WERI-Rb-1 (cell line): ENCODE measurements around the gene SLC22A16.
A peak's percentile ranks its signal among the peaks of the same experiment; 100 is the strongest.

Source experiments
- DNase-seq: peaks from one replicate; pipeline ENCODE4 v3.0.0-alpha.2; 2020
- H3K27ac ChIP-seq: fragments of 250-450 bp; sonication (Bioruptor Pico); 2 replicates; pipeline ENCODE4 v1.5.1; 2020; ENCODE audit warnings: mild to moderate bottlenecking, moderate library complexity
- H3K27me3 ChIP-seq: fragments of 250-450 bp; sonication (Bioruptor Pico); 2 replicates; pipeline ENCODE4 v1.5.1; 2021; ENCODE audit warnings: mild to moderate bottlenecking, low read depth, moderate library complexity; ENCODE audit not compliant: insufficient read depth, severe bottlenecking
- H3K36me3 ChIP-seq: fragments of 250-450 bp; sonication (Bioruptor Pico); 2 replicates; pipeline ENCODE4 v1.5.1; 2020; ENCODE audit warnings: mild to moderate bottlenecking, moderate library complexity
- H3K4me3 ChIP-seq: 2 replicates; pipeline ENCODE4 v1.5.1; 2011; ENCODE audit warnings: low read depth, mild to moderate bottlenecking, control low read depth, low read length
- H3K9me3 ChIP-seq: fragments of 250-450 bp; sonication (Bioruptor Pico); 2 replicates; pipeline ENCODE4 v1.5.1; 2021; ENCODE audit warnings: mild to moderate bottlenecking, moderate library complexity; ENCODE audit not compliant: severe bottlenecking
- CTCF ChIP-seq: IDR thresholded peaks from 2 replicates; pipeline ENCODE4 v1.5.1; 2011; ENCODE audit warnings: low read depth, mild to moderate bottlenecking, control low read depth, inconsistent platforms, low read length

The SLC22A16 gene

DNA sequence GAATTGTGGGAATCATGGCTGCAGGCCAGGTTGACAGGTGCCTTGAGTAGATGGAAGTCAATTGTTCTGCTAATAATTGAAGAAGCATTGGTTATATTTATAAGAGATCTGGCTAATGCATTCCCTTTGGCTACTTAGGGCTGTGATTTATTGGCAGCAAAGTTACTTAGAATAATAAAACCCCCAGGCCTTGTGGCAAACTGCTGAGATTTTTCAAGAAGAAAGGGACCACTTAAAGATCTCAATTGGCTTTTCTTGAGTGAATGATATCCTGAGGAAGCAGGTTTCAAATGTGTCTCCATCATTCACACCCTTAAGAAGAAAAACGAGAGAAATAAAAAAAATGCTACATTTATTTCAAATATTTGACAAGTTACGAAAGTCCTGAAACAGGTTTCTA lies 88.4 kb downstream of the SLC22A16 start:
- Histone ChIP-seq H3K4me3 (no peak overlapping the region), H3K9me3 (no peaks in the 10 kb centered on the region), H3K27me3 (no peaks in the 10 kb centered on the region), H3K36me3 (no peaks in the 10 kb centered on the region), H3K27ac (no peak overlapping the region)
- TF ChIP-seq CTCF = no peak
- DNase-seq = no peak

- Histone ChIP-seq H3K27ac (no peak overlapping the region), H3K36me3 (no peaks in the 10 kb centered on the region), H3K27me3 (no peaks in the 10 kb centered on the region), H3K9me3 (peaks cover 6% of the 10 kb centered on the region), H3K4me3 (no peak overlapping the region)
- no peak for DNase-seq
- no peak for TF ChIP-seq CTCF
Observed at GRCh38 chr6:110385458-110385863, 91.0 kb downstream of the SLC22A16 start.

- Histone ChIP-seq H3K36me3 (no peaks in the 10 kb centered on the region), H3K4me3 (peak overlapping the region; percentile 3; the same call in 1 of the 2 replicates), H3K27me3 (no peaks in the 10 kb centered on the region), H3K9me3 (peaks cover 6% of the 10 kb centered on the region), H3K27ac (no peak overlapping the region; the same call in 1 of the 2 replicates)
- DNase-seq = peak; percentile 94
- peak; percentile 55 for TF ChIP-seq CTCF
Observed at GRCh38 chr6:110378552-110378951, 97.9 kb downstream of the SLC22A16 start.
